Measurements from ENCODE around the gene CD83. TPM values are rescaled to one million over a fixed set of nuclear protein-coding genes. Genes with fewer than 3 reads are reported as not detected.

The CD83 gene
- total and polyA plus RNA-seq, 2 of the 4 experiments (the other 2 are of a cell fraction) = 2.0 to 2.5 TPM

DNA sequence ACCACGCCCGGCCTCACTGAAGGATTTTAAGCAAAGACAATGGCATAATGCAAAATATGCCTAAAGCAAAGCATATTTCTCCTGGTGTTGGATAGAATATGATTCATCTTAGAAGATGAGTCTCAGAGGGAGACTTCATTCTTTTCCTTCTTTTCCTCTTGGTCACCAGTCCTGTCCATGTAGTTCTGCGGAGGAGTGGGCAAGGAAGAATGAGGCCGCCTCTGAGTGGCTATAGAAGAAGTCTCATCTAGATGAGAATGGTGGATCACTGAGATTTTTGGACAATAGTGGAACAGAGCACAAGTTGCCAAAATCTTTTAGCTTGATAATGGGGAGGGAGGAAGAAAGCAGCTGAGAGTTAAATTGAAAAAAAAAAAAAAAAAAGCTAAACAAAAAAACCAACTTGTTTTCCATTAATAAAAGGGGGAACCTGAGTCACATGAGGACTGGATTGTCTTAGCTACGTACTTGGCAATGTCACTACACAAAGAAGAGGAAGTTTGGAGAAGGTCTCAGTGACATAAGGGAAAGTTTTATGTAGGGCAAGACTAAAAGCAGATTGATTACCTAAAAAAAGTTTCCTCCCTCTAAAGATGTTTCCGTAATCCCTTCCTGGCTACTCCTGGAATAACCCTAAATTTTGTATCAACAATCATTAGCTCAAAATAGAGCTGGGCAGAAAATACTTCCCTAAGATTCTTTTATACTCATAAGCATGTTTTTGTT is 6.0 kb downstream of the CD83 start:
- BruUV-seq (replicated peaks) = no TSS peak
- Histone ChIP-seq H2AK9ac (replicated peaks; ENCODE audit: low read depth, low read length, poor library complexity) (no peak overlapping the region), H3K18ac (ENCODE audit: low read depth, low read length) (no peak overlapping the region), H2AFZ (replicated peaks; ENCODE audit: low read length, poor library complexity) (no peak overlapping the region), H2BK20ac (ENCODE audit: low read depth, low read length) (no peak overlapping the region), H3K9ac (ENCODE audit: low read depth, low read length) (no peak overlapping the region), H3K9me3 (ENCODE audit: control insufficient read depth, insufficient read depth, low read length) (no peaks in the 10 kb centered on the region), H2AK5ac (ENCODE audit: low read depth, low read length) (no peak overlapping the region), H2BK5ac (ENCODE audit: low read depth, low read length, poor library complexity, severe bottlenecking) (no peak overlapping the region), H4K8ac (ENCODE audit: low read depth in 2 of 2, low read length in 2 of 2) (no peak overlapping the region), H3K4me3 (ENCODE audit: insufficient read depth, low read depth, low read length) (no peak overlapping the region), H4K20me1 (ENCODE audit: insufficient read depth, low read length) (no peaks in the 10 kb centered on the region), H3K23ac (ENCODE audit: low read depth, low read length) (no peak overlapping the region), H3K36me3 (ENCODE audit: control insufficient read depth, insufficient read depth, low read length) (no peaks in the 10 kb centered on the region), H3K27me3 (ENCODE audit: control insufficient read depth, insufficient read depth, low read length) (no peaks in the 10 kb centered on the region), H4K91ac (ENCODE audit: insufficient read depth, low read depth, low read length) (no peak overlapping the region), H3K27ac (ENCODE audit: insufficient read depth, low read length) (no peak overlapping the region), H3K9me1 (ENCODE audit: insufficient read depth, low read length) (no peaks in the 10 kb centered on the region), H4K5ac (ENCODE audit: low read depth, low read length) (no peak overlapping the region), H3K14ac (replicated peaks; ENCODE audit: low read depth, low read length) (no peak overlapping the region), H3K79me1 (ENCODE audit: low read depth in 1 of 2, low read length in 2 of 2) (no peaks in the 10 kb centered on the region), H3K4me1 (ENCODE audit: control insufficient read depth, insufficient read depth, low read length) (no peaks in the 10 kb centered on the region), H2BK15ac (ENCODE audit: low read depth, low read length) (no peak overlapping the region), H3K56ac (ENCODE audit: extremely low read depth, insufficient read depth, low read length) (no peak overlapping the region), H2BK120ac (ENCODE audit: low read depth, low read length) (no peak overlapping the region), H3K4ac (ENCODE audit: low read depth, low read length) (no peak overlapping the region), H3K4me2 (ENCODE audit: low read depth, low read length) (no peak overlapping the region)
- in situ Hi-C loops (cut with MboI; ENCODE audit: low sequenced_read_pairs) = no loop called here
- intact Hi-C loops (cut with micrococcal nuclease) = loop anchor here (10.0 kb wide), 1 partner anchor 1371 kb away; no protein-coding TSS in a partner anchor
- dilution Hi-C loops (cut with HindIII; ENCODE audit: low sequenced_read_pairs, unreplicated experiment) = no loop called here
- POLR2A ChIA-PET (ENCODE audit: unreplicated experiment) = interaction anchor here (0.6 kb wide), 1 partner anchor 1444 kb away, joined by 4 read pairs; no protein-coding TSS in a partner anchor
- TF ChIP-seq SMC3 (IDR thresholded peaks at IDR 0.05; ENCODE audit: low read depth, low read length) (no peak), FOS (IDR thresholded peaks at IDR 0.05; ENCODE audit: low read depth, low read length) (no peak), RCOR1 (IDR thresholded peaks at IDR 0.05; ENCODE audit: insufficient replicate concordance, low read length) (no peak), MXI1 (IDR thresholded peaks at IDR 0.05; ENCODE audit: borderline replicate concordance, low read depth, low read length) (no peak), MAZ (IDR thresholded peaks at IDR 0.05; ENCODE audit: borderline replicate concordance, low read depth, low read length) (no peak), CHD1 (IDR thresholded peaks at IDR 0.05; ENCODE audit: low read depth, low read length) (no peak), BHLHE40 (IDR thresholded peaks at IDR 0.05; ENCODE audit: low read depth, low read length) (no peak), CEBPB (IDR thresholded peaks at IDR 0.05; ENCODE audit: low read depth, low read length) (no peak), POLR2A (IDR thresholded peaks at IDR 0.05; ENCODE audit: low read depth, low read length) (no peak)
- TF ChIP-seq, protein P1, sequence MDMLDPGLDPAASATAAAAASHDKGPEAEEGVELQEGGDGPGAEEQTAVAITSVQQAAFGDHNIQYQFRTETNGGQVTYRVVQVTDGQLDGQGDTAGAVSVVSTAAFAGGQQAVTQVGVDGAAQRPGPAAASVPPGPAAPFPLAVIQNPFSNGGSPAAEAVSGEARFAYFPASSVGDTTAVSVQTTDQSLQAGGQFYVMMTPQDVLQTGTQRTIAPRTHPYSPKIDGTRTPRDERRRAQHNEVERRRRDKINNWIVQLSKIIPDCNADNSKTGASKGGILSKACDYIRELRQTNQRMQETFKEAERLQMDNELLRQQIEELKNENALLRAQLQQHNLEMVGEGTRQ (IDR thresholded peaks at IDR 0.05; ENCODE audit: low read depth, low read length) = no peak
- TF ChIP-seq, protein P2, sequence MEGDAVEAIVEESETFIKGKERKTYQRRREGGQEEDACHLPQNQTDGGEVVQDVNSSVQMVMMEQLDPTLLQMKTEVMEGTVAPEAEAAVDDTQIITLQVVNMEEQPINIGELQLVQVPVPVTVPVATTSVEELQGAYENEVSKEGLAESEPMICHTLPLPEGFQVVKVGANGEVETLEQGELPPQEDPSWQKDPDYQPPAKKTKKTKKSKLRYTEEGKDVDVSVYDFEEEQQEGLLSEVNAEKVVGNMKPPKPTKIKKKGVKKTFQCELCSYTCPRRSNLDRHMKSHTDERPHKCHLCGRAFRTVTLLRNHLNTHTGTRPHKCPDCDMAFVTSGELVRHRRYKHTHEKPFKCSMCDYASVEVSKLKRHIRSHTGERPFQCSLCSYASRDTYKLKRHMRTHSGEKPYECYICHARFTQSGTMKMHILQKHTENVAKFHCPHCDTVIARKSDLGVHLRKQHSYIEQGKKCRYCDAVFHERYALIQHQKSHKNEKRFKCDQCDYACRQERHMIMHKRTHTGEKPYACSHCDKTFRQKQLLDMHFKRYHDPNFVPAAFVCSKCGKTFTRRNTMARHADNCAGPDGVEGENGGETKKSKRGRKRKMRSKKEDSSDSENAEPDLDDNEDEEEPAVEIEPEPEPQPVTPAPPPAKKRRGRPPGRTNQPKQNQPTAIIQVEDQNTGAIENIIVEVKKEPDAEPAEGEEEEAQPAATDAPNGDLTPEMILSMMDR (conservative IDR thresholded peaks at IDR 0.05; ENCODE audit: low read depth, low read length) = no peak
- TF ChIP-seq, protein P3, sequence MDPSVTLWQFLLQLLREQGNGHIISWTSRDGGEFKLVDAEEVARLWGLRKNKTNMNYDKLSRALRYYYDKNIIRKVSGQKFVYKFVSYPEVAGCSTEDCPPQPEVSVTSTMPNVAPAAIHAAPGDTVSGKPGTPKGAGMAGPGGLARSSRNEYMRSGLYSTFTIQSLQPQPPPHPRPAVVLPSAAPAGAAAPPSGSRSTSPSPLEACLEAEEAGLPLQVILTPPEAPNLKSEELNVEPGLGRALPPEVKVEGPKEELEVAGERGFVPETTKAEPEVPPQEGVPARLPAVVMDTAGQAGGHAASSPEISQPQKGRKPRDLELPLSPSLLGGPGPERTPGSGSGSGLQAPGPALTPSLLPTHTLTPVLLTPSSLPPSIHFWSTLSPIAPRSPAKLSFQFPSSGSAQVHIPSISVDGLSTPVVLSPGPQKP (IDR thresholded peaks at IDR 0.05; ENCODE audit: borderline replicate concordance, low read depth, low read length) = no peak
- DNase-seq = peak; percentile 33
- ATAC-seq (ENCODE audit: low read depth) = no peak; the same call in 1 of the 2 replicates
- CTCF ChIA-PET = interaction anchor here (0.9 kb wide), 1 partner anchor 12 kb away, joined by 8 read pairs; no protein-coding TSS in a partner anchor
- WGBS, 2 experiments (ENCODE audit: extremely low coverage in 2 of 2, insufficient read length in 1 of 2) = no CpG with 5 or more reads among the region's 6 CpGs

Data from IMR-90 (cell line).